HepG2 (cell line): ENCODE data around the gene LIPC. TPM values are rescaled to one million over a fixed set of nuclear protein-coding genes. Genes with fewer than 3 reads are reported as not detected.

Experiments
- ADNP ChIP-seq: sonication (generic); formaldehyde crosslinking; IDR thresholded peaks from 2 replicates; pipeline ENCODE4 v1.4.0; 2020; ENCODE audit warnings: missing genetic modification reagents
- AGO2 ChIP-seq: fragments of 200-400 bp; formaldehyde crosslinking; optimal IDR thresholded peaks from 2 replicates; pipeline ENCODE3; 2017; ENCODE audit warnings: mild to moderate bottlenecking, low read depth, low read length, moderate library complexity
- CENPT ChIP-seq: sonication (generic); formaldehyde crosslinking; IDR thresholded peaks from 2 replicates; pipeline ENCODE4 v1.8.0; 2022; ENCODE audit warnings: low read depth, mild to moderate bottlenecking, moderate library complexity, missing genetic modification reagents
- ERF ChIP-seq: IDR thresholded peaks from 2 replicates; pipeline ENCODE4 v1.6.1; 2018; ENCODE audit warnings: missing biosample characterization, missing genetic modification reagents
- GATAD2A ChIP-seq: IDR thresholded peaks from 2 replicates; pipeline ENCODE4 v1.6.1; 2016
- MED1 ChIP-seq: sonication (generic); formaldehyde crosslinking; IDR thresholded peaks from 2 replicates; pipeline ENCODE4 v1.4.0; 2020; ENCODE audit warnings: missing genetic modification reagents
- MYC ChIP-seq: sonication (generic); formaldehyde crosslinking; IDR thresholded peaks from 2 replicates; pipeline ENCODE4 v1.9.0; 2021; ENCODE audit warnings: missing genetic modification reagents, borderline replicate concordance
- MZF1 ChIP-seq: sonication (generic); formaldehyde crosslinking; IDR thresholded peaks from 2 replicates; pipeline ENCODE4 v1.8.1; 2023; ENCODE audit warnings: mild to moderate bottlenecking, missing genetic modification reagents, borderline replicate concordance
- ZBTB43 ChIP-seq: sonication (generic); formaldehyde crosslinking; conservative IDR thresholded peaks from 2 replicates; pipeline ENCODE4 v1.4.0; 2020; ENCODE audit warnings: missing genetic modification reagents
- ZNF17 ChIP-seq: sonication (generic); formaldehyde crosslinking; IDR thresholded peaks from 2 replicates; pipeline ENCODE4 v1.5.0; 2020; ENCODE audit warnings: mild to moderate bottlenecking, missing genetic modification reagents
- ZNF232 ChIP-seq: sonication (generic); formaldehyde crosslinking; IDR thresholded peaks from 2 replicates; pipeline ENCODE4 v1.4.0; 2020; ENCODE audit warnings: missing genetic modification reagents, borderline replicate concordance
- ZNF496 ChIP-seq: sonication (generic); formaldehyde crosslinking; IDR thresholded peaks from 2 replicates; pipeline ENCODE4 v1.8.1; 2023; ENCODE audit warnings: mild to moderate bottlenecking, moderate library complexity, missing genetic modification reagents; ENCODE audit not compliant: insufficient replicate concordance
- ZNF746 ChIP-seq: sonication (generic); formaldehyde crosslinking; IDR thresholded peaks from 2 replicates; pipeline ENCODE4 v1.8.0; 2022; ENCODE audit warnings: mild to moderate bottlenecking, missing genetic modification reagents
- ZNF766 ChIP-seq: sonication (generic); formaldehyde crosslinking; IDR thresholded peaks from 2 replicates; pipeline ENCODE4 v1.5.0; 2020; ENCODE audit warnings: missing genetic modification reagents, borderline replicate concordance
- ZSCAN12 ChIP-seq: sonication (generic); formaldehyde crosslinking; IDR thresholded peaks from 2 replicates; pipeline ENCODE4 v1.9.0; 2021; ENCODE audit warnings: mild to moderate bottlenecking, missing genetic modification reagents
- polyA plus RNA-seq, 8 experiments: library from polyadenylated mRNA; depleted of rRNA in 3 of 8; stranded (reverse) in 7 of 8; unstranded in 1 of 8; fragments of >200 nt; fragmentation: Illumina TruSeq in 4 of 8; extraction: Trizol in 4 of 8; gene quantifications; 2 replicates each; pipeline versions ENCODE4 v1.2.1 to v1.2.3, GENCODE V29; 2011 to 2016; ENCODE audit warnings: low read depth in 4 of 8, missing spikeins in 1 of 8, mixed read lengths in 1 of 8; ENCODE audit not compliant: insufficient read depth in 1 of 8
- total RNA-seq, 5 experiments: library from RNA; depleted of rRNA; stranded (reverse); fragments of >200 nt; fragmentation: Illumina TruSeq; extraction: Trizol; gene quantifications; 2 replicates each; pipeline ENCODE4 v1.2.3, GENCODE V29; 2016; ENCODE audit warnings: low read depth in 1 of 5
- TF ChIP-seq, protein P1 (sequence below): sonication (generic); formaldehyde crosslinking; conservative IDR thresholded peaks from 2 replicates; pipeline ENCODE4 v1.4.0; 2020; ENCODE audit warnings: missing genetic modification reagents
- TF ChIP-seq, protein P2 (sequence below): sonication (generic); formaldehyde crosslinking; IDR thresholded peaks from 2 replicates; pipeline ENCODE4 v1.4.0; 2020; ENCODE audit warnings: missing genetic modification reagents
- TF ChIP-seq, protein P3 (sequence below): sonication (generic); formaldehyde crosslinking; IDR thresholded peaks from 2 replicates; pipeline ENCODE4 v1.4.0; 2020; ENCODE audit warnings: missing genetic modification reagents, mild to moderate bottlenecking, borderline replicate concordance
- TF ChIP-seq, protein P4 (sequence below): sonication (generic); formaldehyde crosslinking; IDR thresholded peaks from 2 replicates; pipeline ENCODE4 v1.4.0; 2020; ENCODE audit warnings: missing genetic modification reagents
- TF ChIP-seq, protein P5 (sequence below): sonication (generic); formaldehyde crosslinking; IDR thresholded peaks from 2 replicates; pipeline ENCODE4 v1.4.0; 2020; ENCODE audit warnings: missing genetic modification reagents, low read depth, mild to moderate bottlenecking, borderline replicate concordance

Gene LIPC
- total and polyA plus RNA-seq, 2 of the 13 experiments (the other 11 are each of a cell fraction or from before 2014, with no cell fraction given), result 26.0 to 38.0 TPM

- TF ChIP-seq, protein P1, sequence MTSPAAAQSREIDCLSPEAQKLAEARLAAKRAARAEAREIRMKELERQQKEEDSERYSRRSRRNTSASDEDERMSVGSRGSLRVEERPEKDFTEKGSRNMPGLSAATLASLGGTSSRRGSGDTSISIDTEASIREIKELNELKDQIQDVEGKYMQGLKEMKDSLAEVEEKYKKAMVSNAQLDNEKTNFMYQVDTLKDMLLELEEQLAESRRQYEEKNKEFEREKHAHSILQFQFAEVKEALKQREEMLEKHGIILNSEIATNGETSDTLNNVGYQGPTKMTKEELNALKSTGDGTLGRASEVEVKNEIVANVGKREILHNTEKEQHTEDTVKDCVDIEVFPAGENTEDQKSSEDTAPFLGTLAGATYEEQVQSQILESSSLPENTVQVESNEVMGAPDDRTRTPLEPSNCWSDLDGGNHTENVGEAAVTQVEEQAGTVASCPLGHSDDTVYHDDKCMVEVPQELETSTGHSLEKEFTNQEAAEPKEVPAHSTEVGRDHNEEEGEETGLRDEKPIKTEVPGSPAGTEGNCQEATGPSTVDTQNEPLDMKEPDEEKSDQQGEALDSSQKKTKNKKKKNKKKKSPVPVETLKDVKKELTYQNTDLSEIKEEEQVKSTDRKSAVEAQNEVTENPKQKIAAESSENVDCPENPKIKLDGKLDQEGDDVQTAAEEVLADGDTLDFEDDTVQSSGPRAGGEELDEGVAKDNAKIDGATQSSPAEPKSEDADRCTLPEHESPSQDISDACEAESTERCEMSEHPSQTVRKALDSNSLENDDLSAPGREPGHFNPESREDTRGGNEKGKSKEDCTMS (CRISPR knock-in tag), result no peak
- TF ChIP-seq ADNP (CRISPR knock-in tag) (peak; percentile 93; the same call in 1 of the 2 replicates), MYC (CRISPR knock-in tag) (0 out of 2 replicates have a peak, but pooled peaks have one; percentile 18), MZF1 (no peak), ZNF766 (CRISPR knock-in tag) (0 out of 2 replicates have a peak, but pooled peaks have one; percentile 65), ZNF496 (CRISPR knock-in tag) (no peak), GATAD2A (CRISPR knock-in tag) (peak; percentile 64), ZNF746 (CRISPR knock-in tag) (no peak), MED1 (CRISPR knock-in tag) (peak; percentile 74), AGO2 (no peak), ZNF232 (CRISPR knock-in tag) (peak; percentile 26; the same call in 1 of the 2 replicates), ZNF17 (no peak), ZBTB43 (0 out of 2 replicates have a peak, but pooled peaks have one; percentile 50), ZSCAN12 (CRISPR knock-in tag) (no peak), ERF (CRISPR knock-in tag) (peak; percentile 56; the same call in 1 of the 2 replicates), CENPT (CRISPR knock-in tag) (peak; percentile 54; the same call in 1 of the 2 replicates)
- TF ChIP-seq, protein P2, sequence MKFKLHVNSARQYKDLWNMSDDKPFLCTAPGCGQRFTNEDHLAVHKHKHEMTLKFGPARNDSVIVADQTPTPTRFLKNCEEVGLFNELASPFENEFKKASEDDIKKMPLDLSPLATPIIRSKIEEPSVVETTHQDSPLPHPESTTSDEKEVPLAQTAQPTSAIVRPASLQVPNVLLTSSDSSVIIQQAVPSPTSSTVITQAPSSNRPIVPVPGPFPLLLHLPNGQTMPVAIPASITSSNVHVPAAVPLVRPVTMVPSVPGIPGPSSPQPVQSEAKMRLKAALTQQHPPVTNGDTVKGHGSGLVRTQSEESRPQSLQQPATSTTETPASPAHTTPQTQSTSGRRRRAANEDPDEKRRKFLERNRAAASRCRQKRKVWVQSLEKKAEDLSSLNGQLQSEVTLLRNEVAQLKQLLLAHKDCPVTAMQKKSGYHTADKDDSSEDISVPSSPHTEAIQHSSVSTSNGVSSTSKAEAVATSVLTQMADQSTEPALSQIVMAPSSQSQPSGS (CRISPR knock-in tag), result peak; percentile 52; the same call in 1 of the 2 replicates
- TF ChIP-seq, protein P3, sequence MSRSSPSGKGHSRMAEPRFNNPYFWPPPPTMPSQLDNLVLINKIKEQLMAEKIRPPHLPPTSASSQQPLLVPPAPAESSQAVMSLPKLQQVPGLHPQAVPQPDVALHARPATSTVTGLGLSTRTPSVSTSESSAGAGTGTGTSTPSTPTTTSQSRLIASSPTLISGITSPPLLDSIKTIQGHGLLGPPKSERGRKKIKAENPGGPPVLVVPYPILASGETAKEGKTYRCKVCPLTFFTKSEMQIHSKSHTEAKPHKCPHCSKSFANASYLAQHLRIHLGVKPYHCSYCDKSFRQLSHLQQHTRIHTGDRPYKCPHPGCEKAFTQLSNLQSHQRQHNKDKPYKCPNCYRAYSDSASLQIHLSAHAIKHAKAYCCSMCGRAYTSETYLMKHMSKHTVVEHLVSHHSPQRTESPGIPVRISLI, result peak; percentile 92
- TF ChIP-seq, protein P4, sequence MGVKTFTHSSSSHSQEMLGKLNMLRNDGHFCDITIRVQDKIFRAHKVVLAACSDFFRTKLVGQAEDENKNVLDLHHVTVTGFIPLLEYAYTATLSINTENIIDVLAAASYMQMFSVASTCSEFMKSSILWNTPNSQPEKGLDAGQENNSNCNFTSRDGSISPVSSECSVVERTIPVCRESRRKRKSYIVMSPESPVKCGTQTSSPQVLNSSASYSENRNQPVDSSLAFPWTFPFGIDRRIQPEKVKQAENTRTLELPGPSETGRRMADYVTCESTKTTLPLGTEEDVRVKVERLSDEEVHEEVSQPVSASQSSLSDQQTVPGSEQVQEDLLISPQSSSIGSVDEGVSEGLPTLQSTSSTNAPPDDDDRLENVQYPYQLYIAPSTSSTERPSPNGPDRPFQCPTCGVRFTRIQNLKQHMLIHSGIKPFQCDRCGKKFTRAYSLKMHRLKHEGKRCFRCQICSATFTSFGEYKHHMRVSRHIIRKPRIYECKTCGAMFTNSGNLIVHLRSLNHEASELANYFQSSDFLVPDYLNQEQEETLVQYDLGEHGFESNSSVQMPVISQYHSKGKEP (CRISPR knock-in tag), result 0 out of 2 replicates have a peak, but pooled peaks have one; percentile 45
- TF ChIP-seq, protein P5, sequence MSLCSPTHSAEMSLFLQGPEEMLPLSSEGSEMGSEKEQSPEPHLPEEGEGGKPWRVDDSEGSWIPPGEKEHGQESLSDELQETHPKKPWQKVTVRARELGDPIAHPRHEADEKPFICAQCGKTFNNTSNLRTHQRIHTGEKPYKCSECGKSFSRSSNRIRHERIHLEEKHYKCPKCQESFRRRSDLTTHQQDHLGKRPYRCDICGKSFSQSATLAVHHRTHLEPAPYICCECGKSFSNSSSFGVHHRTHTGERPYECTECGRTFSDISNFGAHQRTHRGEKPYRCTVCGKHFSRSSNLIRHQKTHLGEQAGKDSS (CRISPR knock-in tag), result no peak
Observed at GRCh38 chr15:58528188-58528870, 96.5 kb downstream of the LIPC start (continued).
